HepG2 (cell line): ENCODE data around the gene FLOT2. TPM values are rescaled to one million over a fixed set of nuclear protein-coding genes. Genes with fewer than 3 reads are reported as not detected.

Experiments used
- ATAC-seq: fragments of 200-7000 bp; cut with Tn5 transposase; 3 replicates; pipeline ENCODE4 v1.9.1; 2020; ENCODE audit warnings: mild to moderate bottlenecking, moderate library complexity
- BruUV-seq: library from RNA; stranded (reverse); fragments of 400-500 nt; replicated peaks from 2 replicates; lab custom pipeline; 2021; lab: Mats Ljungman, UMichigan
- CTCF ChIA-PET: fragments of 300-600 bp; formaldehyde crosslinking; extraction: SDS; loops from one replicate; lab custom pipeline; 2021; ENCODE audit warnings: low total read pairs, inconsistent platforms, low intra/inter-chr PET ratio; lab: Yijun Ruan, JAX
- POLR2A ChIA-PET: fragments of 350-600 bp; sonication (Branson Sonifier 250); formaldehyde crosslinking; loops from one replicate; lab custom pipeline; 2020; ENCODE audit warnings: antibody characterized with exemption, inconsistent platforms; lab: Yijun Ruan, JAX
- DNase-seq: peaks from one replicate; pipeline ENCODE4 v3.0.0-alpha.2; 2015; ENCODE audit warnings: low spot score
- FAIRE-seq: peaks from 3 replicates; lab custom pipeline; 2011; peaks lifted over from hg19 to GRCh38; lab: Jason Lieb, UNC
- H2AFZ ChIP-seq: one replicate; pipeline ENCODE4 v1.6.1; 2011; ENCODE audit warnings: low read length, inconsistent platforms
- H3K27ac ChIP-seq: fragments of 300-600 bp; 3 replicates; pipeline ENCODE4 v1.8.0; 2011; ENCODE audit warnings: mixed run types, mild to moderate bottlenecking, mixed read lengths, low read length, inconsistent platforms; ENCODE audit not compliant: insufficient read depth; ENCODE audit errors: extremely low read length
- H3K27me3 ChIP-seq, 2 experiments: fragments of 200-600 bp in 1 of 2; 2 replicates in 1 of 2; 3 replicates in 1 of 2; pipeline versions ENCODE4 v1.6.0 to v1.8.0; 2011; ENCODE audit warnings: low read length in 2 of 2, mild to moderate bottlenecking in 2 of 2, moderate library complexity in 2 of 2, inconsistent platforms in 1 of 2; ENCODE audit not compliant: insufficient read depth in 2 of 2, control insufficient read depth in 1 of 2
- H3K36me3 ChIP-seq, 2 experiments: fragments of 200-600 bp in 1 of 2; replicated peaks in 1 of 2; 2 replicates in 1 of 2; 3 replicates in 1 of 2; pipeline versions ENCODE4 v1.5.1 to v1.8.0; 2011; ENCODE audit warnings: low read length in 2 of 2, inconsistent platforms in 1 of 2; ENCODE audit not compliant: insufficient read depth in 2 of 2, control insufficient read depth in 1 of 2
- H3K4me1 ChIP-seq: 2 replicates; pipeline ENCODE4 v1.5.1; 2012; ENCODE audit warnings: low read length, inconsistent platforms; ENCODE audit not compliant: insufficient read depth
- H3K4me2 ChIP-seq: 2 replicates; pipeline ENCODE4 v1.6.0; 2011; ENCODE audit warnings: low read depth, low read length, inconsistent platforms
- H3K4me3 ChIP-seq, 3 experiments: fragments of 200-600 bp in 1 of 3; sonication (generic), shearing (Covaris generic) in 1 of 3; replicated peaks in 1 of 3; 2 replicates each; pipeline ENCODE4 v1.5.1; 2011 to 2016; ENCODE audit warnings: low read length in 3 of 3, inconsistent platforms in 2 of 3, low read depth in 2 of 3, mild to moderate bottlenecking in 2 of 3, control low read depth in 1 of 3, mixed read lengths in 1 of 3; ENCODE audit not compliant: insufficient read depth in 1 of 3
- H3K79me2 ChIP-seq: one replicate; pipeline ENCODE4 v1.6.1; 2011; ENCODE audit warnings: low read length, inconsistent platforms; ENCODE audit not compliant: insufficient read depth
- H3K9ac ChIP-seq: 2 replicates; pipeline ENCODE4 v1.6.0; 2011; ENCODE audit warnings: mild to moderate bottlenecking, low read depth, low read length, inconsistent platforms; ENCODE audit not compliant: insufficient read depth
- H3K9me3 ChIP-seq: 2 replicates; pipeline ENCODE4 v1.5.1; 2012; ENCODE audit warnings: mild to moderate bottlenecking, low read length
- H4K20me1 ChIP-seq: 2 replicates; pipeline ENCODE4 v1.6.0; 2011; ENCODE audit warnings: inconsistent platforms, mild to moderate bottlenecking, low read length, moderate library complexity; ENCODE audit not compliant: insufficient read depth
- BORCS8-MEF2B ChIP-seq: sonication (generic); formaldehyde crosslinking; IDR thresholded peaks from 2 replicates; pipeline ENCODE4 v1.8.0; 2022; ENCODE audit warnings: mild to moderate bottlenecking, missing genetic modification reagents
- EP300 ChIP-seq, 3 experiments: sonication (generic) in 1 of 3; formaldehyde crosslinking in 1 of 3; IDR thresholded peaks; 2 replicates each; pipeline versions ENCODE4 v1.5.1 to v1.6.1; 2011 to 2020; ENCODE audit warnings: low read depth in 2 of 3, low read length in 2 of 3, borderline replicate concordance in 1 of 3, improper control_type of control experiment in 1 of 3, mild to moderate bottlenecking in 1 of 3, missing genetic modification reagents in 1 of 3, moderate library complexity in 1 of 3
- ESRRA ChIP-seq: sonication (generic); formaldehyde crosslinking; IDR thresholded peaks from 2 replicates; pipeline ENCODE4 v1.5.1; 2020; ENCODE audit warnings: mild to moderate bottlenecking, low read depth, missing genetic modification reagents
- HIVEP1 ChIP-seq: sonication (generic); formaldehyde crosslinking; IDR thresholded peaks from 2 replicates; pipeline ENCODE4 v1.4.0; 2020; ENCODE audit warnings: mild to moderate bottlenecking, missing genetic modification reagents
- SYNCRIP ChIP-seq: fragments of 200-400 bp; formaldehyde crosslinking; IDR thresholded peaks from 2 replicates; pipeline ENCODE4 v1.6.1; 2018; ENCODE audit warnings: mild to moderate bottlenecking, low read depth, low read length; ENCODE audit not compliant: insufficient read depth
- THAP11 ChIP-seq: IDR thresholded peaks from 2 replicates; pipeline ENCODE4 v1.6.1; 2016; ENCODE audit warnings: missing biosample characterization, missing genetic modification reagents
- ZNF10 ChIP-seq: sonication (generic); formaldehyde crosslinking; IDR thresholded peaks from 2 replicates; pipeline ENCODE4 v1.4.0; 2020; ENCODE audit warnings: mild to moderate bottlenecking, low read depth, missing genetic modification reagents, borderline replicate concordance
- ZNF12 ChIP-seq: sonication (generic); formaldehyde crosslinking; IDR thresholded peaks from 2 replicates; pipeline ENCODE4 v1.5.0; 2020; ENCODE audit warnings: missing genetic modification reagents
- ZNF263 ChIP-seq: sonication (generic); formaldehyde crosslinking; IDR thresholded peaks from 2 replicates; pipeline ENCODE4 v1.4.0; 2020; ENCODE audit warnings: missing genetic modification reagents
- ZNF33A ChIP-seq: sonication (generic); formaldehyde crosslinking; IDR thresholded peaks from 2 replicates; pipeline ENCODE4 v1.5.1; 2020; ENCODE audit warnings: missing genetic modification reagents, mild to moderate bottlenecking, moderate library complexity, borderline replicate concordance
- ZNF7 ChIP-seq: IDR thresholded peaks from 2 replicates; pipeline ENCODE4 v1.6.1; 2016; ENCODE audit warnings: missing biosample characterization, missing genetic modification reagents
- WGBS: methylation state at CpG from one replicate; pipeline ENCODE4 v1.1.6; 2017; ENCODE audit warnings: low lambda C conversion rate; 5-methylcytosine and 5-hydroxymethylcytosine counted together
- in situ Hi-C: cut with HindIII; loops from 2 replicates; pipeline ENCODE4 v1.10.0; 2017; ENCODE audit warnings: low pct_unique_long_range_greater_than_20kb; ENCODE audit not compliant: extremely low pct_ligation_motif_present
- intact Hi-C: fragments of 100-400 bp; cut with micrococcal nuclease; formaldehyde crosslinking; loops from one replicate; pipeline ENCODE4 v1.10.0; 2022; ENCODE audit not compliant: unreplicated experiment
- polyA plus RNA-seq, 8 experiments: library from polyadenylated mRNA; depleted of rRNA in 3 of 8; stranded (reverse) in 7 of 8; unstranded in 1 of 8; fragments of >200 nt; fragmentation: Illumina TruSeq in 4 of 8; extraction: Trizol in 4 of 8; gene quantifications; 2 replicates each; pipeline versions ENCODE4 v1.2.1 to v1.2.3, GENCODE V29; 2011 to 2016; ENCODE audit warnings: low read depth in 4 of 8, missing spikeins in 1 of 8, mixed read lengths in 1 of 8; ENCODE audit not compliant: insufficient read depth in 1 of 8
- total RNA-seq, 5 experiments: library from RNA; depleted of rRNA; stranded (reverse); fragments of >200 nt; fragmentation: Illumina TruSeq; extraction: Trizol; gene quantifications; 2 replicates each; pipeline ENCODE4 v1.2.3, GENCODE V29; 2016; ENCODE audit warnings: low read depth in 1 of 5
- TF ChIP-seq, protein P1 (sequence below): sonication (generic); formaldehyde crosslinking; IDR thresholded peaks from 2 replicates; pipeline ENCODE4 v1.4.0; 2020; ENCODE audit warnings: mild to moderate bottlenecking, missing genetic modification reagents
- TF ChIP-seq, protein P2 (sequence below): sonication (generic); formaldehyde crosslinking; IDR thresholded peaks from 2 replicates; pipeline ENCODE4 v1.8.1; 2023; ENCODE audit warnings: mild to moderate bottlenecking, missing genetic modification reagents
- TF ChIP-seq, protein P3 (sequence below): sonication (generic); formaldehyde crosslinking; IDR thresholded peaks from 2 replicates; pipeline ENCODE4 v1.4.0; 2020; ENCODE audit warnings: low read depth, mild to moderate bottlenecking, missing genetic modification reagents

Gene FLOT2
- total and polyA plus RNA-seq, 2 of the 13 experiments (the other 11 are each of a cell fraction or from before 2014, with no cell fraction given) = 54.3 to 54.5 TPM

DNA sequence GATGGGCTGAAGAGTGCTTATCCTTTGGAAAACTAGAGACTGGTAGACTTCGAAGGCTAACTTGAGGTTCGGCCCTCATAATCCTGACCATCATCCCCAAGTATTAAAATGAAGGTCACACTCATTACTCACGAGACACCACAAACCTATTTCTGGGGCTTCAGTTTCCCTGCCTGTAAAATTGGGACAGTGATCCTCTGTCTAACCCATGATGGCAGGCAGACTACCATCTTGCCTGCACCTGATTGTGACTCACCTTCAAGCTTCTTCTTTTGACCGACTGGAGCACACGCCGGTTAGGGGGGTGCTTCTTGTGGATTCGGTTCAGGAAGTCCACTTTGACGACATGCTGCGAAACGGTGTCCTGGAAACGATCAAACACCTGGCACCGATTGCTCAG lies 19.5 kb upstream of the FLOT2 start:
- H3K4me1 ChIP-seq = peaks cover 13% of the 10 kb centered on the region
- BruUV-seq = no TSS peak
- no peaks in the 10 kb centered on the region for H3K79me2 ChIP-seq
- no peak overlapping the region for H3K4me2 ChIP-seq
- WGBS = 98% methylated on average over 12 of the region's 12 CpGs
- peaks cover 42 to 90% of the 10 kb centered on the region in 2 experiments for H3K36me3 ChIP-seq
- in situ Hi-C loops = no loop called here
- H3K9ac ChIP-seq = no peak overlapping the region
- ATAC-seq = no peak
- H3K4me3 ChIP-seq = no peak overlapping the region
- H3K27ac ChIP-seq = no peak overlapping the region
- TF ChIP-seq ESRRA (CRISPR knock-in tag) (no peak), ZNF10 (no peak), ZNF33A (no peak), SYNCRIP (no peak), BORCS8-MEF2B (no peak), ZNF12 (CRISPR knock-in tag) (no peak), ZNF263 (CRISPR knock-in tag) (no peak), THAP11 (CRISPR knock-in tag) (no peak), ZNF7 (CRISPR knock-in tag) (no peak), HIVEP1 (CRISPR knock-in tag) (no peak), EP300 (IDR thresholded peaks at IDR 0.05; ENCODE audit: low read depth in 2 of 2, low read length in 2 of 2) (no peak), EP300 (CRISPR knock-in tag; IDR thresholded peaks at IDR 0.05; ENCODE audit: borderline replicate concordance) (no peak)
- TF ChIP-seq, protein P1, sequence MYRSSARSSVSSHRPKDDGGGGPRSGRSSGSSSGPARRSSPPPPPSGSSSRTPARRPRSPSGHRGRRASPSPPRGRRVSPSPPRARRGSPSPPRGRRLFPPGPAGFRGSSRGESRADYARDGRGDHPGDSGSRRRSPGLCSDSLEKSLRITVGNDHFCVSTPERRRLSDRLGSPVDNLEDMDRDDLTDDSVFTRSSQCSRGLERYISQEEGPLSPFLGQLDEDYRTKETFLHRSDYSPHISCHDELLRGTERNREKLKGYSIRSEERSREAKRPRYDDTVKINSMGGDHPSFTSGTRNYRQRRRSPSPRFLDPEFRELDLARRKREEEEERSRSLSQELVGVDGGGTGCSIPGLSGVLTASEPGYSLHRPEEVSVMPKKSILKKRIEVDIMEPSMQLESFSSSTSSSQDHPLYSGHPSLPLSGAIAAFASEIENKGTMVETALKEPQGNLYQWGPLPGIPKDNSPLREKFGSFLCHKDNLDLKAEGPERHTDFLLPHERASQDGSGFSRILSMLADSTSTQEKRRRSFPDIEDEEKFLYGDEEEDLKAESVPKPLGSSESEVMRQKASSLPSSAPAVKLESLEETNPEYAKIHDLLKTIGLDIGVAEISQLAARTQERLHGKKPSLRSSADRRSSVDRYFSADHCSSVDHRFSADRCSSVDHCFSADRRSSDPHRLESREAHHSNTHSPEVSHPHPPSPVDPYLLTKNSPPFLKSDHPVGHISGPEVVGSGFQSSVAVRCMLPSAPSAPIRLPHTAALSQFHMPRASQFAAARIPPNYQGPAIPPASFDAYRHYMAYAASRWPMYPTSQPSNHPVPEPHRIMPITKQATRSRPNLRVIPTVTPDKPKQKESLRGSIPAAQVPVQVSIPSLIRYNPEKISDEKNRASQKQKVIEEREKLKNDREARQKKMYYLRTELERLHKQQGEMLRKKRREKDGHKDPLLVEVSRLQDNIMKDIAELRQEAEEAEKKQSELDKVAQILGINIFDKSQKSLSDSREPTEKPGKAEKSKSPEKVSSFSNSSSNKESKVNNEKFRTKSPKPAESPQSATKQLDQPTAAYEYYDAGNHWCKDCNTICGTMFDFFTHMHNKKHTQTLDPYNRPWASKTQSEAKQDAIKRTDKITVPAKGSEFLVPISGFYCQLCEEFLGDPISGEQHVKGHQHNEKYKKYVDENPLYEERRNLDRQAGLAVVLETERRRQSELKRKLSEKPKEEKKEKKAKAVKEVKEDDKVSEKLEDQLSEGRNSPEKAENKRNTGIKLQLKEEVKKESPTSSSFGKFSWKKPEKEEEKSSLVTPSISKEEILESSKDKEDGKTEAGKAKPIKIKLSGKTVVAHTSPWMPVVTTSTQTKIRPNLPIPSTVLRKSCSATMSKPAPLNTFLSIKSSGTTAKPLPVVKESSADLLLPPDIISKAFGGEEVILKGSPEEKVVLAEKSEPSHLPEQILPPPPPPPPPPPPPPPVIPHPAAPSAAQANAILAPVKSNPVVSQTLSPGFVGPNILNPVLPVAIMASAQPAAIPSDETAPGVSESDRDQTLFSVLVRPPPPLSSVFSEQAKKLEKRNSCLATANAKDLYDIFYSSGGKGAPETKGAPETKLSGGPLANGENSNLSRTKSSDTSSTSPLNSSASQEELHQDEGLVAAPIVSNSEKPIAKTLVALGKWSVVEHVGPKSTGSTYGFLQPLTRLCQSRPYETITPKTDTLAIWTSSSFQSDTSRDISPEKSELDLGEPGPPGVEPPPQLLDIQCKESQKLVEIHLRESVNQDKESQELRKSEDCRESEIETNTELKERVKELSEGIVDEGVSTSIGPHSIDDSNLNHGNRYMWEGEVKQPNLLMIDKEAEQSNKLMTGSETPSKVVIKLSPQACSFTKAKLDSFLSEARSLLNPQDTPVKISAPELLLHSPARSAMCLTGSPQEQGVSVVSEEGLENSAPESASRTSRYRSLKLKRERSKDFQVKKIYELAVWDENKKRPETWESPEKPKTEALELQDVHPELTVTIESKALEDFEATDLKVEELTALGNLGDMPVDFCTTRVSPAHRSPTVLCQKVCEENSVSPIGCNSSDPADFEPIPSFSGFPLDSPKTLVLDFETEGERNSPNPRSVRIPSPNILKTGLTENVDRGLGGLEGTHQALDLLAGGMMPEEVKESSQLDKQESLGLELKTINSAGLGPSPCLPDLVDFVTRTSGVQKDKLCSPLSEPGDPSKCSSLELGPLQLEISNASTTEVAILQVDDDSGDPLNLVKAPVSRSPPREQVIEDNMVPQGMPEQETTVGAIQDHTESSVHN = no peak
- TF ChIP-seq, protein P2, sequence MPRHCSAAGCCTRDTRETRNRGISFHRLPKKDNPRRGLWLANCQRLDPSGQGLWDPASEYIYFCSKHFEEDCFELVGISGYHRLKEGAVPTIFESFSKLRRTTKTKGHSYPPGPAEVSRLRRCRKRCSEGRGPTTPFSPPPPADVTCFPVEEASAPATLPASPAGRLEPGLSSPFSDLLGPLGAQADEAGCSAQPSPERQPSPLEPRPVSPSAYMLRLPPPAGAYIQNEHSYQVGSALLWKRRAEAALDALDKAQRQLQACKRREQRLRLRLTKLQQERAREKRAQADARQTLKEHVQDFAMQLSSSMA (CRISPR knock-in tag) = no peak
- TF ChIP-seq, protein P3, sequence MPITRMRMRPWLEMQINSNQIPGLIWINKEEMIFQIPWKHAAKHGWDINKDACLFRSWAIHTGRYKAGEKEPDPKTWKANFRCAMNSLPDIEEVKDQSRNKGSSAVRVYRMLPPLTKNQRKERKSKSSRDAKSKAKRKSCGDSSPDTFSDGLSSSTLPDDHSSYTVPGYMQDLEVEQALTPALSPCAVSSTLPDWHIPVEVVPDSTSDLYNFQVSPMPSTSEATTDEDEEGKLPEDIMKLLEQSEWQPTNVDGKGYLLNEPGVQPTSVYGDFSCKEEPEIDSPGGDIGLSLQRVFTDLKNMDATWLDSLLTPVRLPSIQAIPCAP (CRISPR knock-in tag) = no peak
- H2AFZ ChIP-seq = no peak overlapping the region
- intact Hi-C loops = loop anchor here (2.0 kb wide), 2 partner anchors 14 to 154 kb away; partner anchors contain the start of gene DHRS13
- no peaks in the 10 kb centered on the region for H3K9me3 ChIP-seq
- DNase-seq = no peak
- no peaks in the 10 kb centered on the region for H3K27me3 ChIP-seq
- ChIA-PET POLR2A (no interaction called here), CTCF (interaction anchor here (1.2 to 2.9 kb wide), 3 partner anchors 14 to 190 kb away, joined by 5 to 36 read pairs (median 6); partner anchors contain the start of genes DHRS13 and TLCD1)
- no peaks in the 10 kb centered on the region; the same call in 1 of the 2 replicates for H4K20me1 ChIP-seq
- no peak for FAIRE-seq
